ENCODE measurements around the gene TEAD1. TPM values are rescaled to one million over a fixed set of nuclear protein-coding genes. Genes with fewer than 3 reads are reported as not detected.

Gene TEAD1
- total RNA-seq, 6 experiments from 2014 or later = 218 to 252 (median 227) TPM

GRCh38 chr11:12812849-12813248 is 138.6 kb downstream of the TEAD1 start:
- peak overlapping the region; percentile 93 for H3K27ac Mint-ChIP-seq
- peaks cover 17% of the 10 kb centered on the region; the same call in 1 of the 2 replicates for H3K36me3 Mint-ChIP-seq (ENCODE audit: low read depth)
- no peak for TF ChIP-seq CTCF (IDR thresholded peaks at IDR 0.05)
- no peak for DNase-seq
- peaks cover 100% of the 10 kb centered on the region for H3K4me1 Mint-ChIP-seq (ENCODE audit: low read depth)
- H3K27me3 Mint-ChIP-seq (ENCODE audit: insufficient read depth) = peaks cover 16% of the 10 kb centered on the region
- H3K9me3 Mint-ChIP-seq = no peaks in the 10 kb centered on the region
- H3K4me3 Mint-ChIP-seq = peak overlapping the region; percentile 39; the same call in 1 of the 2 replicates

- peak; percentile 34 for DNase-seq
- Mint-ChIP-seq H3K9me3 (no peaks in the 10 kb centered on the region), H3K27ac (peak overlapping the region; percentile 93), H3K4me3 (peak overlapping the region; percentile 82), H3K36me3 (ENCODE audit: low read depth) (peaks cover 17% of the 10 kb centered on the region; the same call in 1 of the 2 replicates), H3K27me3 (ENCODE audit: insufficient read depth) (peaks cover 16% of the 10 kb centered on the region), H3K4me1 (ENCODE audit: low read depth) (peaks cover 100% of the 10 kb centered on the region)
- no peak; the same call in 1 of the 2 replicates for TF ChIP-seq CTCF (IDR thresholded peaks at IDR 0.05)
Observed at GRCh38 chr11:12813371-12814225, 139.4 kb downstream of the TEAD1 start.

- H3K4me1 Mint-ChIP-seq (ENCODE audit: low read depth) = peaks cover 98% of the 10 kb centered on the region
- H3K27me3 Mint-ChIP-seq (ENCODE audit: insufficient read depth) = peaks cover 16% of the 10 kb centered on the region
- no peaks in the 10 kb centered on the region for H3K9me3 Mint-ChIP-seq
- H3K4me3 Mint-ChIP-seq = peak overlapping the region; percentile 82
- peak overlapping the region; percentile 93 for H3K27ac Mint-ChIP-seq
- peaks cover 17% of the 10 kb centered on the region; the same call in 1 of the 2 replicates for H3K36me3 Mint-ChIP-seq (ENCODE audit: low read depth)
- DNase-seq = no peak
- TF ChIP-seq CTCF (IDR thresholded peaks at IDR 0.05) = no peak
Observed at GRCh38 chr11:12815129-12815480, 140.9 kb downstream of the TEAD1 start.

GRCh38 chr11:12815931-12816494 is 141.8 kb downstream of the TEAD1 start:
- H3K4me3 Mint-ChIP-seq = peak overlapping the region; percentile 82
- no peak for TF ChIP-seq CTCF (IDR thresholded peaks at IDR 0.05)
- peak overlapping the region; percentile 93; the same call in 1 of the 2 replicates for H3K27ac Mint-ChIP-seq
- H3K9me3 Mint-ChIP-seq = no peaks in the 10 kb centered on the region
- DNase-seq = no peak
- H3K4me1 Mint-ChIP-seq (ENCODE audit: low read depth) = peaks cover 98% of the 10 kb centered on the region
- H3K36me3 Mint-ChIP-seq (ENCODE audit: low read depth) = peaks cover 16% of the 10 kb centered on the region; the same call in 1 of the 2 replicates
- H3K27me3 Mint-ChIP-seq (ENCODE audit: insufficient read depth) = peaks cover 16% of the 10 kb centered on the region

GRCh38 chr11:12817681-12818332 is 143.6 kb downstream of the TEAD1 start:
- Mint-ChIP-seq H3K27ac (peak overlapping the region; percentile 82), H3K36me3 (ENCODE audit: low read depth) (peaks cover 19% of the 10 kb centered on the region), H3K27me3 (ENCODE audit: insufficient read depth) (peaks cover 18% of the 10 kb centered on the region), H3K4me1 (ENCODE audit: low read depth) (peaks cover 96% of the 10 kb centered on the region), H3K4me3 (peak overlapping the region; percentile 25; the same call in 1 of the 2 replicates), H3K9me3 (no peaks in the 10 kb centered on the region)
- DNase-seq = no peak
- TF ChIP-seq CTCF (IDR thresholded peaks at IDR 0.05) = no peak

Measured in HFFc6 (cell line).